GM18870 (cell line): ENCODE measurements around the gene ANGPTL5.
A peak's percentile ranks its signal among the peaks of the same experiment; 100 is the strongest.
"Not testable (repeated sequence)": the region's sequence is repeated elsewhere in the genome, so short reads cannot be mapped to it uniquely, and the experiment has no call there.

Source experiments
- ATAC-seq: cut with Tn5 transposase; IDR thresholded peaks from one replicate; pipeline ENCODE4 v1.9.1; 2021; ENCODE audit warnings: moderate library complexity; ENCODE audit not compliant: unreplicated experiment

The ANGPTL5 gene

GRCh38 chr11:101889767-101890166 lies 26.6 kb downstream of the ANGPTL5 start:
- no peak for ATAC-seq

- no peak for ATAC-seq
Observed at GRCh38 chr11:101885631-101886030, 30.7 kb downstream of the ANGPTL5 start.

- ATAC-seq: no peak
Observed at GRCh38 chr11:101881586-101881985, 34.7 kb downstream of the ANGPTL5 start.

- ATAC-seq: no peak
Observed at GRCh38 chr11:101880222-101880621, 36.1 kb downstream of the ANGPTL5 start.

GRCh38 chr11:101872171-101872882 lies 44.0 kb downstream of the ANGPTL5 start:
- no peak for ATAC-seq

DNA sequence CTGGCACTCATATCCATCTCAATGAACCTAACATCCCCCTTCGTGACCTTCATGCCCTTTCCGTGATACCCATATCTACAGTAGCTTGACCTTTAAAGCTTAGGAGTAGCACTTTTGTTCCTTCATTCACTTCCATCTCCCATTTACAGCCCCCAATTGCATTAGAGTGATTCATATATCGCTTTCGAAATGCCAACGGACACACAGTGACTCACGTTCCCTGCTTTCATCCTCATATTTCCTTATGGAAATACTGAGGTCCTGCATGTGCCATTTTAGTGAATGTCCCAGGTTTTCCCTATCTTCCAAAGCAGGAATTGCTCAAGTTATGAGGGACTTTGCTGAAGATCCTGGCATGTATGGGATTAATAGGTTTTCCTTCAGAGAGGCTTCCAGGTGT lies 45.8 kb downstream of the ANGPTL5 start:
- no peak for ATAC-seq

DNA sequence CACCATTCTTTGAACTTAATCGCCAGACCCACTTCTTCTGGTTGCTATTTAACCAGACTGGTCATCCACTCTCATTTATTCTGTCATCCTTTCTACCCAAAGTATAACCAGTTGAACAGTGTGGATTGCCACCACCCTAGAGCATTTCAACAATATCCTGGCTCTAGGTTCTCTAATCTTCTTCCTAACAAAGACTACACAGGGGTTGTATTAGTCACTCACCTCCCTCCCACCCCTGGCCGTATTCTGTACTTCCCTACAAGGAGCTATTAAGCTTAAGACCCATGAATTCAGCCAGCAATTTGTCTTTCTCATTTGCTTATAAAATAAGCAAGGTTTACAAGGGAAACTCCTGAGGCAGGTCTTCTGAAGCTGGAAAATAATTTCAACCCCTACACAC lies 48.4 kb downstream of the ANGPTL5 start:
- ATAC-seq: no peak

- no peak for ATAC-seq
Observed at GRCh38 chr11:101866619-101867491, 49.5 kb downstream of the ANGPTL5 start.

GRCh38 chr11:101864098-101864497 lies 52.2 kb downstream of the ANGPTL5 start:
- ATAC-seq: no peak

- ATAC-seq: no peak
Observed at GRCh38 chr11:101863361-101863760, 53.0 kb downstream of the ANGPTL5 start.

GRCh38 chr11:101862391-101863233 lies 53.7 kb downstream of the ANGPTL5 start:
- no peak for ATAC-seq

DNA sequence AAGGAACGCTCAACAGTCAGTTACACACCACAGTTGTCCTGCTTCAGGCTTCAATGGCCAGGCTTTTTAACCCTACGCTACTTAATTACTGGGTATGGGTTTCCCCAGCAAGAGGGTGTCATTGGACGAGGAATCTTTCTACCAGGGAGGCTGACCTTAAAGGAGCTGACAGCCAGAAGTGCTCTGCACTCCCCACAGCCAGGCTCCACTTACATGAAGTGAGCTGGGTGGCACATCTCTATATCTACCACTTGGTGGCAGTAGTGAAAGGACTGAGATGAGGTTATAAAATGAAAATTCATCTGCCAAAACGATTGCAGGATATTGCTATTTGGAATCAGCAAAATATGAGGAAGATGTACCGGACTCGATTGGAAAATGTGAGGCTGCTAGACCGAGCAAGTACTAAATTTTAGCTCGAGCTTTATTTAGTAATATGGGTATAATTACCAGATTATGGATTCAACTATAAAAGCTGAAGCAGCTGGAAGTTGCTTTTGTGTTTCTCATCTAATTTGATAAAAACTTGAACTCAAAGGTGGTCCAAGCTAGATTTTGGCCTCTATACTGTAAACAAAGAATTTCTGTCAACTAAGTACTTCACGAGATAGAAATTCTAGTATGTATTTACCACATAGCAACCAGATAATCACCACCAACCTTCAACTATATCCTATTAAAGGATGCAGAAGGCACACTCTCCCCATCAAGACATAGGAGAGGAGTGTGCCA lies 55.5 kb downstream of the ANGPTL5 start:
- ATAC-seq: peak; percentile 90

- ATAC-seq: not testable (repeated sequence)
Observed at GRCh38 chr11:101852260-101852659, 64.1 kb downstream of the ANGPTL5 start.

DNA sequence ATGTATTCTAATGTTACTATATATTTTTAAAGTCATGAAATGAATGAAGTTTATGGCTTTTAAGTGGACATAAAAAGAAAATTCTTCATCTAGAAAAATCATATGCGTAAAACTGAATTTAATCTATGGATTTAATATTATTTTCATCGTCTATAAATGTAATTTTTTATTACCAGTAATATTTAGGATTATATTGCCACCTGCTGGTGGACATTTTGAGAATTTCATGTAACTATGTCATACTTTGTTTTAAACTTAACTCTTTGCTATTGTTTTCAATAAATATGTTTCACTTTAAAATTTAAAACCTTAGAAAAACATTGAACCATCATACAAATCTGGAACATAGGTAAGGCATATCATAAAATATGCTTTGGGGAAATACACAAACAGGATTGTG lies 68.1 kb downstream of the ANGPTL5 start:
- no peak for ATAC-seq

- no peak for ATAC-seq
Observed at GRCh38 chr11:101844608-101845007, 71.7 kb downstream of the ANGPTL5 start.

DNA sequence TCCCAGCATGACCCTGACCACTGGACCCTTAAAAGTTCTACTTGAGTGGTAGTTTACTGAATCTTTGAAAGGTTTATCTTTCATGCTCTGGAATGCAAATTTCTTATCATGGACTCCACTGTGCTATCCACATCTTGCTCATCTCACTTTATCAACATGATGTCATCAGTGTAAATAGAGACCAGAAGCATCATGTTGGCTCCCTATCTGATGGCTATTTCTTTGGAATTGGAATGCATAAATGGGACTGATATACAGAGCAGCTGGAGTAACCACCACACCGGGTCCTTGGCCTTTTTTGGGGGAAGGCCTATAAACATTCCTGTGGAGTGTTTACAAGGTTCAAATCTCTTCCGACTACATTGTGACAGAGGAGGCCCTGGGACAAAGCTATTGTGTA lies 75.6 kb downstream of the ANGPTL5 start:
- ATAC-seq: no peak
